ENCODE data around the gene AHNAK2. TPM values are rescaled to one million over a fixed set of nuclear protein-coding genes. Genes with fewer than 3 reads are reported as not detected.

Gene AHNAK2
- polyA plus RNA-seq, 1 donor, result 3.3 TPM

DNA sequence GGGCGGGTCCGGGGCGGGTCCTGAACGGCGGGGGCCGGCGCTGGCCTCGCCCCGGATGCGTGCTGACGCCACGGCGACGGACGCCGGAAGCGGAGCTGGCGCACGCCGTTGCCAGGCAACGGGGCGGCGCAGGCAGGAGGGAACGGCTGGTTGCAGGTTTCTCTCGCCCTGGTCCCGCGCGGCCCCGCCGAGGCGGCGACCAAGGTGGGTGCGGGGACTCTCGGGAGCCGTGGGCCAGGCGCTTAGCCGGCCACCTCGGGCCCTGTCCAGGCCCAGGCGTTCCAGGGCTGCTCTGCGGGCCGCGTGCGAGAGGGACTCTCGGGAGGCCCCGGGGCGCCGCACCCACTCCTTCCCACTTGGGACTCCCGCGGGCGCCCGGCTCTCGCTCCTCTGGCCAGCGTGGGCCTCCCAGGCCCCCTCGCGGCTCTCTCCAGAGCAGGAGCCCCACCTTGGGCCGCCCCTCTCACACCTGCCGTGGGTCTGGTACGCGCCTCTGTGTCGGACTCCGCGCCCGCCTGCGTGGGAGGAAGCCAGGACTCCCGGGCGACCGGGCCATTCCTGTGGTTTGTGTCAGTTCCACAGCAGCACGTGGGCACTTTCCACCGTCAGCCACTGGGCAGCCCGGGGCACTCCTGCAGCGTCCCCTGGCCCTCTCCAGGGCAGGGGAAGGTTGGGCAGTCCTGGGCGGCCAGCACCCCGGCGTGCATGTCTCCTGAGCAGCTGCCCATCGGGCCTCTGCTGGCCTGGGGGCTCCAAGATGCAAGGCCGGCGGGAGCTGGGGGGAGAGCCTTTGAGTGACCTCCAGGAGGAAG, 7.7 kb upstream of the AHNAK2 start, which contains the start of gene CLBA1:
CLBA1 (plus strand) TSS at position 114 of the 812 bp plus-strand sequence; CDS start at position 758, 644 bp downstream.
- Histone ChIP-seq H3K27ac (ENCODE audit: low read length) (peak within 1 kb of the TSS; percentile 51), H3K9me3 (ENCODE audit: control insufficient read depth, low read depth, low read length) (peaks cover 3% of the 10 kb centered on the region), H3K4me1 (ENCODE audit: control insufficient read depth, insufficient read depth, low read length) (no peaks in the 10 kb centered on the region), H3K27me3 (ENCODE audit: control insufficient read depth, insufficient read depth, low read length) (no peaks in the 10 kb centered on the region), H3K4me3 (ENCODE audit: low read length) (peak within 1 kb of the TSS; percentile 74), H3K36me3 (ENCODE audit: control insufficient read depth, insufficient read depth, low read length) (no peaks in the 10 kb centered on the region)
- peak; percentile 94 to 95 for DNase-seq
- WGBS (ENCODE audit: insufficient coverage, low lambda C conversion rate), result no CpG with 5 or more reads among the region's 77 CpGs

DNA sequence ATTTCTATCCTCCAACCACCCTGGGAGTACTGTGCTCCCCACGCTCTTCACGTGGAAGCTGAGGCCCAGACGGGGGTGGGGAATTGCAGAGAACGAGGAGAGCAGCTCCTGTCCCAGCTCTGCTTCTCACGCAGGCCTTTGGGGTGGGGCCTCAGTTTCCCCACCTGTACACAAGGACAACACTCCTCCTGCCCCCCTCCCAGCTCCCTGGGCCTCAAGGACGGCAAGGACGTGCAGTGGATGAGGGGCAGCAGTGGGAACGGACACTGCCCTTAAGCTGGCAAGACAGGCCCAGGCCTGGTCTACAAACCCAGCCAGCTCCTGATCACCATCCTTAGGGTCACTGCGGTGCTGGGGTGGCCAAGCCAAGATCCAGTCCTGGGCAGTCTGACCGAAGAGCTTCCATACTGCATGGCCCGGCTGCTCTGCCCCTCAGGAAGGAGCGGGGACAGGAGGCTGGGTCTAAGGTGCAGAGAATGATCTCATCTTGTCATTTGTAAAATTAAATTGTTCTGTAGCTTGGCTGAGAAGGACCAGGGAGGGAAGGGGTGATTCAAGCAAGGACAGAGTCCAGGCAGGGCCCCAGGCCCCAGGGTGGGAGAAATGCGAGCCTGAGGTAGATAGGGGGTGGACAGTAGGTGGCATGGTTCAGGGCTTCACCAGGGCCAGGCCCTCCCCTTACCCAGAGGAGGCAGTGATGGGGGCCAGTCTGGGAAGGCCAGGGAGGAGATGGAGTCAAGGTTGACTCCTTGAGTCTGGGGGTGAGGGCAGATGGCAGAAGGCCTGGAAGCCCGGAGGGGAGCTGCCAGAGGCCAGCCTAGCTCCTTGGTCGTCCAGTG, 6.1 kb upstream of the AHNAK2 start:
- H3K36me3 ChIP-seq (ENCODE audit: control insufficient read depth, insufficient read depth, low read length), result no peaks in the 10 kb centered on the region
- H3K4me1 ChIP-seq (ENCODE audit: control insufficient read depth, insufficient read depth, low read length), result no peaks in the 10 kb centered on the region
- H3K9me3 ChIP-seq (ENCODE audit: control insufficient read depth, low read depth, low read length), result peaks cover 3% of the 10 kb centered on the region
- DNase-seq, result no peak
- no peaks in the 10 kb centered on the region for H3K27me3 ChIP-seq (ENCODE audit: control insufficient read depth, insufficient read depth, low read length)
- WGBS (ENCODE audit: insufficient coverage, low lambda C conversion rate), result no CpG with 5 or more reads among the region's 15 CpGs
- H3K4me3 ChIP-seq (ENCODE audit: low read length), result no peak overlapping the region
- H3K27ac ChIP-seq (ENCODE audit: low read length), result no peak overlapping the region

DNA sequence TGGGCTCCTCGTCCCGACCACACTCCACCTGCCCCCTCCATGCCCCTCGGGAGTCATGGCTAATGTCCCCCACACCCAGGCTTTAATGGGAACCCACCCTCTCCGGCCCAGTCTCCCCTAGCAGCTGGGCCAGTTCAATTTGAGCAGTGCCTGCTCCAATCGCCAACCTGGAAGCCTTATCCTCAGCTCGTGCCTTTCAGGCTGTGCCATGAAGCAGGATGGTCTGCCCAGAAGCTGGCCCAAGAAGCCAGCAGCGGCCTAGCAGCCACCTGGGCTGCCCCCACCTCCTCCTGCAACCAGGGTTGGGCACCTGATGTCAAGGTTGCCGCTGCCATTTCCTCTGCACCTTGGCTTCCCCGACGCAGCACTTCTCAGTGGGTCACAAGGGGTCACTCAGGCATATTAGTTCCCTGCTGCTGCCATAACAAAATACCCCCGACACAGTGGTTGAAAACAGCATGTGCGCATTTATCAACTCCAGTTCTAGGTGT, 5.1 kb upstream of the AHNAK2 start:
- no peak overlapping the region for H3K4me3 ChIP-seq (ENCODE audit: low read length)
- no peaks in the 10 kb centered on the region for H3K27me3 ChIP-seq (ENCODE audit: control insufficient read depth, insufficient read depth, low read length)
- no peaks in the 10 kb centered on the region for H3K4me1 ChIP-seq (ENCODE audit: control insufficient read depth, insufficient read depth, low read length)
- no peaks in the 10 kb centered on the region for H3K36me3 ChIP-seq (ENCODE audit: control insufficient read depth, insufficient read depth, low read length)
- no peak overlapping the region for H3K27ac ChIP-seq (ENCODE audit: low read length)
- peaks cover 3% of the 10 kb centered on the region for H3K9me3 ChIP-seq (ENCODE audit: control insufficient read depth, low read depth, low read length)
- no peak for DNase-seq
- no CpG with 5 or more reads among the region's 12 CpGs for WGBS (ENCODE audit: insufficient coverage, low lambda C conversion rate)

DNA sequence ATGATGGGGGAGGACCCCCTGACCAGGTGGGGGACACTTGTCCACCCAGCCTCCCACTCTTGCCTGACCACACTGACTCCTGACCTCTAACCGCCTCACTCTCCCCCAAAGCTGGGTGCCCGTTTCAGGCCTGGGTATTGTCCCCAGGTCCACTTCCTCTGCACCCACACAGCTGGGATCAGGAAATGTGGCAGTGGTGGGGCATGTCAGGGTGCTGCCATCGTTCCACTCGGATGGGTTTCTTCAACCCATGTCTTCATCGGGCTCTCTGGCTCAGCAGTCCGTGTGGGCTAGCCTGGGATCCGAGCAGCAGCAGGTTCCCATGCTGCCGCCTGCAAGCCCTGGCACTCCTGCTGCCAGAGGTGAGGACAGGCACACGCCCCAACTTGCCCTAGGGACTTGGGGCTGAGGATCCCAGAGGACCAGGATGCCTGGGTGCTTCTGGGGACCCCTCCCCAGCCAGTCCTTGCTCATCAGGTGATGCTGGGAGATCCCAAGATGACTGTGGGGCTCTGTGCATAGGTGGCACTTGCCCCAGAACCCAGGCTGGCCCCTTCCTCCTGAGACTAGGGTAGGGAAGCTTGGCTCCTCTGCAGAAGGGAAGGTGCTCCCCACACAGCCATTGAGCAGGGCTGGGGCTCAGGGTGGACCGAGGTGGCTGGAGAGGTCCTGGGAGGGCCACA, 4.5 kb upstream of the AHNAK2 start:
- no peaks in the 10 kb centered on the region for H3K36me3 ChIP-seq (ENCODE audit: control insufficient read depth, insufficient read depth, low read length)
- WGBS (ENCODE audit: insufficient coverage, low lambda C conversion rate), result no CpG with 5 or more reads among the region's 10 CpGs
- peaks cover 3% of the 10 kb centered on the region for H3K9me3 ChIP-seq (ENCODE audit: control insufficient read depth, low read depth, low read length)
- no peak overlapping the region for H3K4me3 ChIP-seq (ENCODE audit: low read length)
- H3K27ac ChIP-seq (ENCODE audit: low read length), result no peak overlapping the region
- peaks cover under 1% of the 10 kb centered on the region for H3K27me3 ChIP-seq (ENCODE audit: control insufficient read depth, insufficient read depth, low read length)
- peaks cover 1% of the 10 kb centered on the region for H3K4me1 ChIP-seq (ENCODE audit: control insufficient read depth, insufficient read depth, low read length)
- DNase-seq, result no peak

DNA sequence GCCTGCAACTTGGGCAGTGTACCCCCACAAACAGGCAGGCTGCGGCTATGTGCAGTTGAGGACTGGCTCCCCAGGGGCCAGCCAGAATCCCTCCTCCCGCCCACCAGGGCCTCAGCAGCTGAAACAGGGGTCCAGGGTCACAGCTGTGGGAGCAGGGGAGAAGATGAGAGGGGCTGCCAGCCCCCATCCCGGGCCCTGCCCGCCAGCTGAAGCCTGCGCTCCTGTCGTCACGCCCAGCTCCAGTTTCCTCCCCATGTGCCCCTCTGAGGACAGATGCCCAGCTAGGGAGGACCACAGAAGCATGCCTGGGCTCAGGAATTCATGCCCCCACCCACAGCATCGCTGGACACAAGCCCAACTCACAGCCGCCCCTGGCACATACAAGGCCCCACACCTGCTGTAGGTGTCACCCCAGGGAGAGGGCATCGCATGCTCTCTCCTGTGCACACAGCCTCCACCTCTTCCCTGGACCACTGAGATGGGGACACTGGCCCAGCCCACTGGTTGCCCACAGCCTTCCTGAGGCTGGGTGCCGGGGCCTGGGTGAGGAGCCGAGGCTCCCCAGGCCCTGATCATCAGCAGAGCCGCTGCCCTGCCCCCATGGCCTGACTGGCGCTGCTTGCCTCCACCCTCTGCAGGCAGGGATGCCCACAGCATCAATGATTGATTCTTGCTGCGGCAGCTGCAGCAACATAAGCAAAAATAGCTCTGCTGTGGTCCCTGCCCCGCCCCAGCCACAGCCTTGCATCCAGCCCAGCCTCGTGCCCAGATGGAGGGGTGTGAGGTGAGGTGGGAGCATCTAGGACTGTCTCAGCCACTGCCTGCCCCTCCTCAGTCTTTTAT, 3.7 kb upstream of the AHNAK2 start:
- H3K36me3 ChIP-seq (ENCODE audit: control insufficient read depth, insufficient read depth, low read length), result no peaks in the 10 kb centered on the region
- H3K27me3 ChIP-seq (ENCODE audit: control insufficient read depth, insufficient read depth, low read length), result peaks cover 8% of the 10 kb centered on the region
- DNase-seq, result no peak
- H3K4me3 ChIP-seq (ENCODE audit: low read length), result no peak overlapping the region
- no CpG with 5 or more reads among the region's 17 CpGs for whole genome bisulfite sequencing (ENCODE audit: insufficient coverage, low lambda C conversion rate)
- H3K9me3 ChIP-seq (ENCODE audit: control insufficient read depth, low read depth, low read length), result peaks cover 3% of the 10 kb centered on the region
- H3K4me1 ChIP-seq (ENCODE audit: control insufficient read depth, insufficient read depth, low read length), result peaks cover 9% of the 10 kb centered on the region
- H3K27ac ChIP-seq (ENCODE audit: low read length), result no peak overlapping the region

DNA sequence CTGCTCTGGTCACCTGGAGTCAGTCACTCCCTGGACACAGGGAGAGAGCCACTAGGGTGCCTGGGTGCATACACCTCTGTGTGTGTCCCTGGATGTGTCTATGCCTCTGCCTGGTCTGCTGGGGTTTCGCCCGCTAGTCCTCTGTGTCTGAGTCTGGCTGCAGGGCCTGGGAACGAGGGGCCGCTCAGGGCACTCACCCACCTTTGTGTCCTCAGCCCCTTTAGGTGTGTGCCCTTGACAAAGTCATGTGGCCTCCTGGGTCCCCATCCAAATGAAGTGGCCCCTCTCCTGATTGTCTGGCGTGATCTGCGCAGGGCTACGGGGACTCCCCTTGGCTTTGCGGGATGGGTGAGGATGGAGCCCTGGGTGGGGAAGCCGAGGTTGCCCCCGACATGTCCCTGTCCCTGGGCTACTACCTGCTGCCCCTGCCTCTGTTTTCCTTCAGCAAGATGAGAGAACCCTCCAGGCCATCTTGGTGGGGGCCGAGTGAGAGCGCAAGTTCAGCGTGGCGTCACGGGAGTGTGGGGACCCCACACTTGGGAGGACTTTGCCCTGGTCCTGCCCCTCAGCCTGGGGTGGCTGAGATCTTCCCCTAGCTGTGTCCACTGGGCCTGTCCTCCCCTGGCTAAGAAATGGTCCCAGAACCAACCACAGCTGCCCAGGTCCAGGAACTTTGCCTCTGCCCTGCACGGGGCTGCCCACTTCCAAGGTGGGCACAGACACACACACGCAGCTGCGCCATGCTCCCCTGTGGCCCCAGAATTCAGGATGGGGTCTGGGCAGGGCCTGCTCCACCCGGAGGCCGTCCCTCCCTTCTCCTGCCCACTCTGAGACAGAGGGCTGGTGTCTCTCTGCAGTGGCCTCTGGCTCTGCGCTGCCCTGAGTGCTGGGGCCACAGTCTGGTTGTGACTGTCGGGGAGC, 2.7 kb upstream of the AHNAK2 start:
- Histone ChIP-seq H3K27me3 (ENCODE audit: control insufficient read depth, insufficient read depth, low read length) (peaks cover 16% of the 10 kb centered on the region), H3K27ac (ENCODE audit: low read length) (no peak overlapping the region), H3K36me3 (ENCODE audit: control insufficient read depth, insufficient read depth, low read length) (no peaks in the 10 kb centered on the region), H3K9me3 (ENCODE audit: control insufficient read depth, low read depth, low read length) (peaks cover 3% of the 10 kb centered on the region), H3K4me3 (ENCODE audit: low read length) (no peak overlapping the region), H3K4me1 (ENCODE audit: control insufficient read depth, insufficient read depth, low read length) (peaks cover 20% of the 10 kb centered on the region)
- WGBS (ENCODE audit: insufficient coverage, low lambda C conversion rate), result no CpG with 5 or more reads among the region's 22 CpGs
- DNase-seq, result no peak

DNA sequence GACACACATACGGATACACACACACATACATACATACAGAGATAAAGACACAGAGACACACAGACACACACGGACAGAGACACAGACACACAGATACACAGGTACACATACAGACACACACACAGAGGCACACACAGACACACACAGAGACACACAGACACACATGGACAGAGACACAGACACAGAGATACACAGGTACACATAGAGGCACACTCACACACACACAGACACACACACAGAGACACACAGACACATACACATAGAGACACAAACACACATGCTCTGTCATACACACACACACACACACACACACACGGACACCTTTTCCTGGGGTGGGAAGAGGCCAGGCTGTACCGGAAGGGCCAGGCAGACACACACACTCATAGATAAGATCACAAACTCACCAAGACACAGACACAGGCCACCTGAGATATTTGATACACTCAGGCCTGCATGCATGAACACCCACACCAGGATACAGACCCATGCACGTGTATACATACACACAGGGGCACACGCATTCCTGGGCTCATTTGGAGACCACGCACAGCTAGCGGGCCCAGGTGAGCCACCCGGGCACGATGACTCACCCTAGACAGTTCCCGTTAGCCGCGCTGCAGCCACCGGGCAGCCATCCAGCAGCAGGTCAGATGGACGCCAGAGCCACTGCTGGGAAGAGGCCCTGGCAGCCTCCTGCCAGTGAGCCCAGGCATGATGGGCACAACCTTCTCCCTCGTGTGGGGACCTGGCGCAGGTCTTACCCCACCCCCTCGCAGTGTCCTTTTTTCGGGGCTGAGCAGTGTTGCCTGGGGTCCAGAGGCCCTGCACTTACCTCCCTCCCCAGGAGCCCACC, 1.8 kb upstream of the AHNAK2 start:
- peaks cover 2% of the 10 kb centered on the region for H3K9me3 ChIP-seq (ENCODE audit: control insufficient read depth, low read depth, low read length)
- H3K4me3 ChIP-seq (ENCODE audit: low read length), result no peak overlapping the region
- no peak overlapping the region for H3K27ac ChIP-seq (ENCODE audit: low read length)
- H3K36me3 ChIP-seq (ENCODE audit: control insufficient read depth, insufficient read depth, low read length), result no peaks in the 10 kb centered on the region
- H3K4me1 ChIP-seq (ENCODE audit: control insufficient read depth, insufficient read depth, low read length), result peaks cover 24% of the 10 kb centered on the region
- peaks cover 16% of the 10 kb centered on the region for H3K27me3 ChIP-seq (ENCODE audit: control insufficient read depth, insufficient read depth, low read length)
- no peak for DNase-seq
- WGBS (ENCODE audit: insufficient coverage, low lambda C conversion rate), result no CpG with 5 or more reads among the region's 19 CpGs

DNA sequence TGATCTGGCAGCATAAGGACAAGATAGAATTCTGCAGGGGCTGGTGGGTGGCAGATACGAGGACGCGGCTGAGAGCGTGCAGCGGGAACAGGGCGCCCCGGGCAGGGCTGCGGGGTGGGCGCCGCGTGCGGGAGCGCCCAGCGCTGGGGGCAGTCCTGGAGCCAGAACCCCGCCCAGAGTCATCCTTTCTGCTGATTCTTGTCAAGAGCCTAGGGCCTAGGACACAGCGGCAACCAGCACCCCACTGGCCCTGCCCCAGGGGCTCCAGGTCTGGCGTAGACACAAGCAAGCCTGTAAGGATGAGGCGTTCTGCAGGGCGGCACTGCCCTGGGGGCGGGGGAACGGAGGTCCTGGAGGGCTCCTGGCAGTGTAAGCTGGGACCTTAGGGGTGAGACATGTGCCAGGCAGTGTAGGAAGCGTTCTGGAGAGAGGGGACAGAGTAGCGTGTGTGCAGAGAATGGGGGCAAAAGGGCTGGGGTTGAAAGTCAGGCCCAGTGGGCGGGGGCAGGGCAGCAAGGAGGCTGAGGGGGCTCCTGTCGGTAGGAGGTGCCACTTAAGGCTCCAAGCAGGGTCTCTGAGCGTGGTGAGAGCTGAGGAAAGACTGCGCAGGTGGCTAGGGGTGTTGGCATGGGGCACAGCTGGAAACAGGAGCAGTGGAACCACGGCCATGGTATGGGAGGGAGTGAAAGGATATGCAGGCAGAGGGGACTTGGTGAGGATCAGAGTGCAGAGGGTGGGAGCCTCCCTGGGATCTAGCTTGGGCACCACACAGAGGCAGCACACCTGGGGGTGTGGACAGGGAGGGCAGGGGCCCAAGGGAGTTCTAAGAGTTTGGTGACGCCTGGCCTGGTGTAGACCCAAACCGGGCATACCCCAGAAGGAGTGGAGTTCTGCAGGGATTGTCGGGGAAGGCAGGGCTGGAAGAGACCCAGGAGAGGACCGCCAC, 845 bp upstream of the AHNAK2 start:
- no peak overlapping the region for H3K4me3 ChIP-seq (ENCODE audit: low read length)
- no CpG with 5 or more reads among the region's 32 CpGs for WGBS (ENCODE audit: insufficient coverage, low lambda C conversion rate)
- H3K4me1 ChIP-seq (ENCODE audit: control insufficient read depth, insufficient read depth, low read length), result peaks cover 24% of the 10 kb centered on the region
- peaks cover 16% of the 10 kb centered on the region for H3K27me3 ChIP-seq (ENCODE audit: control insufficient read depth, insufficient read depth, low read length)
- no peaks in the 10 kb centered on the region for H3K9me3 ChIP-seq (ENCODE audit: control insufficient read depth, low read depth, low read length)
- DNase-seq, result no peak
- no peaks in the 10 kb centered on the region for H3K36me3 ChIP-seq (ENCODE audit: control insufficient read depth, insufficient read depth, low read length)
- H3K27ac ChIP-seq (ENCODE audit: low read length), result no peak overlapping the region
